ENCODE results near the gene MPEG1. TPM values are rescaled to one million over a fixed set of nuclear protein-coding genes. Genes with fewer than 3 reads are reported as not detected.

MPEG1 gene
- polyA plus RNA-seq, 4 donors = 1.8 to 40.1 (median 7.6) TPM

DNA sequence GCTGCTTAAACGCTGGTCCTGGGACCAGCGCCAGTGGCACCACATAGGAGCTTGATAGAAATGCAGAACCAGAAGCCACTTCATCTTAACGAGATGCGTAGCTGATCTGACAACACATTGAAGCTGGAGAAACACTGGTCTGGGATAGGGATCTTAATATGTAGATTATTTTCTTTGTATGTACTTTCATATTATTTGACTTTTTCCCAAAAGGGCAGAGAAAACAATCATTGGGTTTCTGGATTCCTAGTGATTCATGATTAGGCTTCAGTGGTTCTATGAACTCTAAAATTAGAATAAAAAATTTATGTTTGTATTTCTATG lies 12.3 kb downstream of the MPEG1 start:
- H3K27ac ChIP-seq (ENCODE audit: low read depth in 1 of 3, low read length in 2 of 3) = no peak overlapping the region
- H3K27me3 ChIP-seq (ENCODE audit: control insufficient read depth in 3 of 3, insufficient read depth in 3 of 3, low read length in 3 of 3) = no peaks in the 10 kb centered on the region
- H3K9me3 ChIP-seq (ENCODE audit: control insufficient read depth in 2 of 2, insufficient read depth in 1 of 2, low read depth in 1 of 2, low read length in 1 of 2) = no peaks in the 10 kb centered on the region
- FAIRE-seq (no peak), DNase-seq (no peak)
- WGBS, 3 donors = 50 to 73% (median 64%) methylated on average over 4 of the region's 4 CpGs
- no peak overlapping the region for H3K4me3 ChIP-seq (ENCODE audit: low read depth in 1 of 3, low read length in 3 of 3)
- peaks cover 4 to 51% (median 13%) of the 10 kb centered on the region in 3 donors for H3K36me3 ChIP-seq (ENCODE audit: control insufficient read depth in 3 of 3, insufficient read depth in 2 of 3, low read depth in 1 of 3, low read length in 3 of 3)
- peaks cover 0 to 9% (median 2%) of the 10 kb centered on the region in 3 donors for H3K4me1 ChIP-seq (ENCODE audit: control insufficient read depth in 3 of 3, insufficient read depth in 2 of 3, low read depth in 1 of 3, low read length in 2 of 3)

DNA sequence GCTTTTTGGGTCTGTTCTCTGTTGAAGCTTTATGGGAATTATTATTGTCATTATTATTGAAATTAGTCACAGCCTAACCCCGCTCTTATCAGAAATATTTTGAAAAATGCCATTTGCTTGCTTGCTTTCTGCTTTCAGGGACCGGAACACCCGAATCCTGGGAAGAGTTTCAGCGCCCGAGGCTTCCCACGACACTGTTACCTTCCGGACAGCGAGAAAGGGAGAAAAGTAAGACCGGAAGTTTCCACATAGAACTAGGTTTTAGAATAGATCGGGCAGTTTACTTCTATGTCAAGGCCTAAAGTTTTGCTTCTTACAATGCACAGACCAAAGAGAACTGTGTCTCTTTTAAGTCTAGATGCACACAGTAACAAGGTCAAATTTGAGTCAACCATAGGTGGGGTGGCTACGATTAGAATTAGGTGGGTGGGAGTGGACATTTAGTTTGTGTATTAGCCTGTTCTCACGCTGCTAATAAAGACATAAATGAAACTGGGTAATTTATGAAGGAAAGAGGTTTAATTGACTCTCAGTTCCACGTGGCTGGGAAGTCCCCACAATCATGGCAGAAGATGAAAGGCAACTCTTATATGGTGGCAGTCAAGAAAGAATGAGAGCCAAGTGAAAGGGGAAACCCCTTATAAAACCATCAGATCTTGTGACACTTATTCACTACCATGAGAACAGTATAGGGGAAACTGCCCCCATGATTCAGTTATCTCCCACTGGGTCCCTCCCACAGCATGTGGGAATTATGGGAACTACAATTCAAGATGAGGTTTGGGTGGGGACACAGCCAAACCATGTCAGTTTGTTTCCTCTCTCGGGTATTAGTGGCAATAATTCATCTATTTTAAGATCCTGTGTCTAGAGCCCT lies 12.9 kb downstream of the MPEG1 start:
- H3K27ac ChIP-seq (ENCODE audit: low read depth in 1 of 3, low read length in 2 of 3) = no peak overlapping the region
- DNase-seq = no peak
- no peak for FAIRE-seq
- 70 to 74% (median 71%) methylated on average over 14 of the region's 14 CpGs for WGBS, 3 donors
- H3K27me3 ChIP-seq (ENCODE audit: control insufficient read depth in 3 of 3, insufficient read depth in 3 of 3, low read length in 3 of 3) = no peaks in the 10 kb centered on the region
- H3K4me3 ChIP-seq (ENCODE audit: low read depth in 1 of 3, low read length in 3 of 3) = no peak overlapping the region
- peaks cover 0 to 9% (median 2%) of the 10 kb centered on the region in 3 donors for H3K4me1 ChIP-seq (ENCODE audit: control insufficient read depth in 3 of 3, insufficient read depth in 2 of 3, low read depth in 1 of 3, low read length in 2 of 3)
- no peaks in the 10 kb centered on the region for H3K9me3 ChIP-seq (ENCODE audit: control insufficient read depth in 2 of 2, insufficient read depth in 1 of 2, low read depth in 1 of 2, low read length in 1 of 2)
- H3K36me3 ChIP-seq (ENCODE audit: control insufficient read depth in 3 of 3, insufficient read depth in 2 of 3, low read depth in 1 of 3, low read length in 3 of 3) = peaks cover 5 to 51% (median 18%) of the 10 kb centered on the region in 3 donors

DNA sequence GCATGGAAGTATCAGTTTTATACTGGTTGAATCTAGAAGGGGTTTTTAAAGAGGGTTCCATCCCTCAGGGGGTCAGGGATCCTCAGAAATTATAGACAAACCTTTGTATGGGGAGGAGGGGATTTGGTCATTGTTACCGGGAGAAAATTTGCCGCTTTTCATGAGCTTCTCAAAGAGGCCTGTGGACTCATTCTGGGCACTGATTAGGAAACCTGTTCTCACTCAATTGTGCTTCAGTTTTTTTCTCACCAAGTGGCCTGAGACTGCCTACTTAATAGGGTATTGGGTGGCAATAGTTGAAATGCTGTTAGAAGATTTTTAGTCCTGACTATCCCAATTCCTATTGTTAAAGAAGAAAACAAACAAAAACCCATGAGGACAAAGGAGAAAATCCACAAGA lies 14.0 kb downstream of the MPEG1 start:
- Histone ChIP-seq H3K4me1 (ENCODE audit: control insufficient read depth in 3 of 3, insufficient read depth in 2 of 3, low read depth in 1 of 3, low read length in 2 of 3) (peaks cover 0 to 9% (median 2%) of the 10 kb centered on the region in 3 donors), H3K9me3 (ENCODE audit: control insufficient read depth in 2 of 2, insufficient read depth in 1 of 2, low read depth in 1 of 2, low read length in 1 of 2) (no peaks in the 10 kb centered on the region), H3K27ac (ENCODE audit: low read depth in 1 of 3, low read length in 2 of 3) (no peak overlapping the region), H3K36me3 (ENCODE audit: control insufficient read depth in 3 of 3, insufficient read depth in 2 of 3, low read depth in 1 of 3, low read length in 3 of 3) (peaks cover 6 to 52% (median 13%) of the 10 kb centered on the region in 3 donors), H3K4me3 (ENCODE audit: low read depth in 1 of 3, low read length in 3 of 3) (no peak overlapping the region), H3K27me3 (ENCODE audit: control insufficient read depth in 3 of 3, insufficient read depth in 3 of 3, low read length in 3 of 3) (no peaks in the 10 kb centered on the region)
- DNase-seq (no peak), FAIRE-seq (no peak)
- WGBS, 3 donors = 92 to 95% (median 95%) methylated on average over 2 of the region's 2 CpGs

DNA sequence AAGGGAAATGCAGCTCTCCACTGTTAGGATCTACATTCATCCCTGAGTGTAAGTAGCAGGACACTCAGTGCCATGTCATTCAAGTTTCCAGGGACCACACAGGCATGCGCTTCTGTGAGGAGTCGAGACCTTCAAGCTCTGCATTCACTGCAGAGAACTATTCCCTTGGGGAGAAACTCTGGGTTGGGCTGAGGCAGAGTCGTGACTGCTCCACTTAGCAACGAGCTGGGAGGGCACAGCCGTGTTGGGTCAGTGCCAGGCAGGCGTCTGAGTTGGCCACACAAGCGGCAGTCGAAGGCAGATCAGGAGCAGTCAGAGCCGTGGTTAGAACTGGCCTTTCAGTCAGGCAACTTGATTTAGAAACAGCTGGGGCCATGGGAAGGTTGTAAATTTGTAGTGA lies 14.7 kb downstream of the MPEG1 start:
- Histone ChIP-seq H3K9me3 (ENCODE audit: control insufficient read depth in 2 of 2, insufficient read depth in 1 of 2, low read depth in 1 of 2, low read length in 1 of 2) (no peaks in the 10 kb centered on the region), H3K27me3 (ENCODE audit: control insufficient read depth in 3 of 3, insufficient read depth in 3 of 3, low read length in 3 of 3) (no peaks in the 10 kb centered on the region), H3K27ac (ENCODE audit: low read depth in 1 of 3, low read length in 2 of 3) (no peak overlapping the region), H3K4me1 (ENCODE audit: control insufficient read depth in 3 of 3, insufficient read depth in 2 of 3, low read depth in 1 of 3, low read length in 2 of 3) (peaks cover 0 to 9% (median 2%) of the 10 kb centered on the region in 3 donors), H3K4me3 (ENCODE audit: low read depth in 1 of 3, low read length in 3 of 3) (no peak overlapping the region), H3K36me3 (ENCODE audit: control insufficient read depth in 3 of 3, insufficient read depth in 2 of 3, low read depth in 1 of 3, low read length in 3 of 3) (peaks cover 6 to 53% (median 13%) of the 10 kb centered on the region in 3 donors)
- WGBS, 3 donors = 30 to 34% (median 31%) methylated on average over 9 of the region's 9 CpGs
- DNase-seq = no peak
- FAIRE-seq = no peak

DNA sequence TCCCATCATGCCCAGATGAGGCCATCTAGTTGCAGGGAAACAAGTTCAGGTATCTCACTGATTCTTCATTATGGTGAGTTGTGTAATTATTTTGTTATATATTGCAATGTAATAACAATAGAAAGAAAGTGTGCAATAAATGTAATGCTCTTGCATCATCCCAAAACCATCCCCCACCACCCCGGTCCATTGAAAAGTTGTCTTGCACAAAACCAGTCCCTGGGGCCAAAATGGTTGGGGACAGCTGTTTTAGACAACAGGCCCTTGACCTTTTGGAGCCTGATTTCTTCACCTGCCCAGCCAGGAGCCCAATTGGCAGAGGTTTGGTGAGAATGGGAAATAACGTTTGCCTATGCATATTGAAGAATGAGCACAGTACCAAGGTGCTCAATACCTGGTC lies 15.9 kb downstream of the MPEG1 start:
- 79 to 86% (median 85%) methylated on average over 2 of the region's 2 CpGs for WGBS, 3 donors
- H3K9me3 ChIP-seq (ENCODE audit: control insufficient read depth in 2 of 2, insufficient read depth in 1 of 2, low read depth in 1 of 2, low read length in 1 of 2) = no peaks in the 10 kb centered on the region
- DNase-seq = no peak
- H3K4me3 ChIP-seq (ENCODE audit: low read depth in 1 of 3, low read length in 3 of 3) = no peak overlapping the region
- peaks cover 6 to 57% (median 13%) of the 10 kb centered on the region in 3 donors for H3K36me3 ChIP-seq (ENCODE audit: control insufficient read depth in 3 of 3, insufficient read depth in 2 of 3, low read depth in 1 of 3, low read length in 3 of 3)
- FAIRE-seq = no peak
- peaks cover 0 to 12% (median 2%) of the 10 kb centered on the region in 3 donors for H3K4me1 ChIP-seq (ENCODE audit: control insufficient read depth in 3 of 3, insufficient read depth in 2 of 3, low read depth in 1 of 3, low read length in 2 of 3)
- H3K27ac ChIP-seq (ENCODE audit: low read depth in 1 of 3, low read length in 2 of 3) = no peak overlapping the region
- no peaks in the 10 kb centered on the region for H3K27me3 ChIP-seq (ENCODE audit: control insufficient read depth in 3 of 3, insufficient read depth in 3 of 3, low read length in 3 of 3)

DNA sequence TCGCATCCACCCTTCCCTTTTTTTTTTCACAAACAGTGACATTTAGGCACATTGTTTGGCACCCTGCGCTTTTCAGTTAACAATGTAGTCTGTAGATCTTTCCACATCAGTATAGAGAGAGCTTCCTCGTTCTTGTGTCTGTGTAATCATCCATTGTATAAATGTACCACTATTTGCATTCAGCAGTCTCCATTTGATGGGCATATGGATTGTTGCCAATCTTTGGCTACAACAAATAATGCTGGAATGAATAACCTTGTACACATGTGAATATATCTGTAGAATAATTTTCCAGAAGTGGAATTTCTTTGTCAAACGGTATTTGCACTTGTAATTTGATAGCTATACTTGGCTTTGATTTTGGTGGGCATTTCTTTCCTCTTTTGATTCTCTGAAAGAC lies 17.1 kb downstream of the MPEG1 start:
- Histone ChIP-seq H3K4me1 (ENCODE audit: control insufficient read depth in 3 of 3, insufficient read depth in 2 of 3, low read depth in 1 of 3, low read length in 2 of 3) (peaks cover 0 to 14% (median 2%) of the 10 kb centered on the region in 3 donors), H3K27me3 (ENCODE audit: control insufficient read depth in 3 of 3, insufficient read depth in 3 of 3, low read length in 3 of 3) (no peaks in the 10 kb centered on the region), H3K36me3 (ENCODE audit: control insufficient read depth in 3 of 3, insufficient read depth in 2 of 3, low read depth in 1 of 3, low read length in 3 of 3) (peaks cover 6 to 52% (median 13%) of the 10 kb centered on the region in 3 donors), H3K4me3 (ENCODE audit: low read depth in 1 of 3, low read length in 3 of 3) (no peak overlapping the region), H3K27ac (ENCODE audit: low read depth in 1 of 3, low read length in 2 of 3) (no peak overlapping the region), H3K9me3 (ENCODE audit: control insufficient read depth in 2 of 2, insufficient read depth in 1 of 2, low read depth in 1 of 2, low read length in 1 of 2) (no peaks in the 10 kb centered on the region)
- FAIRE-seq = no peak
- DNase-seq = no peak
- 76 to 86% (median 81%) methylated on average over 4 of the region's 4 CpGs for WGBS, 3 donors

DNA sequence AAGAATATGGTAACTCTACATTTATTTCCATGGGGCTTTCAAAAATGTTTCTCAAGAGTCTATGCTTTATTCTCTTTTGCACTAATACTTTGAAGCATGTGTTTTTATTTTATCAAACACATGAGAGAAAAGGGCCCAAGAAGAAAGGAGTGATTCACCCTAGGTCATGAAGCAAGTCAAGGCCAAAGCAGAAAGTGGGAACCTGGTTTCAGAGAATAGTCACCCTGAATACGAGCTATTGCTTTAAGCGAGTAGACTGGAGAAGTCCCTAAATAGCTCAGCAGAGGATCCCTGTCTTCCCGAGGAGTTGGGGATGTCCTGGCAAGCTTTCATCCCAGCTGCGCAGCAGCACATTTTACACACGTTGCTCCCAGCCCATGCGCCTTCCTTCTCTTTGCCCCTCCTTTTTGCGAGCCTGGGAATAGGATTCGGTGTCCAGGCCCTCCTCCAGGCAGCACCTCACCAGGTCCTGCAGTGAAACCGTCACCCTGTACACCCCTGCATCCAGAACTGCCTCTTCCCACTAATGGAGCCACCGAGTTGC lies 19.1 kb downstream of the MPEG1 start:
- no peak overlapping the region for H3K4me3 ChIP-seq (ENCODE audit: low read depth in 1 of 3, low read length in 3 of 3)
- peaks cover 9 to 54% (median 10%) of the 10 kb centered on the region in 3 donors for H3K36me3 ChIP-seq (ENCODE audit: control insufficient read depth in 3 of 3, insufficient read depth in 2 of 3, low read depth in 1 of 3, low read length in 3 of 3)
- no peaks in the 10 kb centered on the region for H3K9me3 ChIP-seq (ENCODE audit: control insufficient read depth in 2 of 2, insufficient read depth in 1 of 2, low read depth in 1 of 2, low read length in 1 of 2)
- H3K27ac ChIP-seq (ENCODE audit: low read depth in 1 of 3, low read length in 2 of 3) = no peak overlapping the region
- no peak for FAIRE-seq
- H3K27me3 ChIP-seq (ENCODE audit: control insufficient read depth in 3 of 3, insufficient read depth in 3 of 3, low read length in 3 of 3) = no peaks in the 10 kb centered on the region
- no peak for DNase-seq
- H3K4me1 ChIP-seq (ENCODE audit: control insufficient read depth in 3 of 3, insufficient read depth in 2 of 3, low read depth in 1 of 3, low read length in 2 of 3) = peaks cover 0 to 32% (median 6%) of the 10 kb centered on the region in 3 donors
- WGBS, 3 donors = 77 to 86% (median 85%) methylated on average over 10 of the region's 10 CpGs

DNA sequence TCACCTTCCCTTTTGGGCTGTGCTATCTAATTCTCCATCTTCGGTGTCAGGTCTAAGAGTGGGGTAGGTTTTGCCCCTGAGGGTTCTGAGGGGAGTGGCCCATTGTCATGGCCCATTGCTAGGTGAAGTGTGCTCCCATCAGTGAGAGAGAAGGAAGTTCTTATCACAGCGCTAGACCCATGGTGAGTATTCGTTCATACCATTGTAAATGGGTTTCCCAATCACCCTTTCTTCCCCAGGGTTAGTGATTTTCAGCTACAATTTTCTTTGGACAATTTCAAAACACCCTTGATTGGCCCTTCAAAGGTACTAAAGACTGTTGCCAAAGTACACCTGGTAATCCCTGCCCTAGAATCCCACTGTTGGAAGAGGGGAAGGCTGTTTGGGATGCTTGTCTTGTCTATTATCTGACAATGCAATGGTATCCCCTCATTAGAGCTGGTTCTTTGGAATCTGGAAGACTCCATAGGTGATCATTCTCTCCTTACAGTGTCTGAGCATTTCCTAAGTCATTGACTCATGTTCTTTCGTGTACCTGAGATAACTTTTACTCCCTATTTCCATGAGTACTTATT lies 20.2 kb downstream of the MPEG1 start:
- Histone ChIP-seq H3K36me3 (ENCODE audit: control insufficient read depth in 3 of 3, insufficient read depth in 2 of 3, low read depth in 1 of 3, low read length in 3 of 3) (peaks cover 6 to 58% (median 10%) of the 10 kb centered on the region in 3 donors), H3K9me3 (ENCODE audit: control insufficient read depth in 2 of 2, insufficient read depth in 1 of 2, low read depth in 1 of 2, low read length in 1 of 2) (no peaks in the 10 kb centered on the region), H3K4me3 (ENCODE audit: low read depth in 1 of 3, low read length in 3 of 3) (no peak overlapping the region), H3K27ac (ENCODE audit: low read depth in 1 of 3, low read length in 2 of 3) (no peak overlapping the region), H3K4me1 (ENCODE audit: control insufficient read depth in 3 of 3, insufficient read depth in 2 of 3, low read depth in 1 of 3, low read length in 2 of 3) (peaks cover 1 to 41% (median 6%) of the 10 kb centered on the region in 3 donors), H3K27me3 (ENCODE audit: control insufficient read depth in 3 of 3, insufficient read depth in 3 of 3, low read length in 3 of 3) (no peaks in the 10 kb centered on the region)
- DNase-seq (no peak), FAIRE-seq (no peak)
- 73 to 87% (median 76%) methylated on average over 4 of the region's 4 CpGs for WGBS, 3 donors
